Stomach smooth muscle (tissue), 2 donors: ENCODE measurements around the gene HACD2.

ENCODE experiments used
- H3K27ac ChIP-seq: one replicate; pipeline ENCODE4 v1.7.0; 2013; ENCODE audit warnings: mild to moderate bottlenecking, low read length, inconsistent platforms
- H3K27me3 ChIP-seq, 2 donors: one replicate each; pipeline ENCODE4 v1.7.0; 2013; ENCODE audit warnings: low read length in 2 of 2; ENCODE audit not compliant: insufficient read depth in 2 of 2, control insufficient read depth in 1 of 2
- H3K36me3 ChIP-seq, 2 donors: one replicate each; pipeline ENCODE4 v1.7.0; 2013; ENCODE audit warnings: low read length in 2 of 2; ENCODE audit not compliant: control insufficient read depth in 2 of 2, insufficient read depth in 2 of 2
- H3K4me1 ChIP-seq: one replicate; pipeline ENCODE4 v1.7.0; 2013; ENCODE audit warnings: low read length; ENCODE audit not compliant: control insufficient read depth, insufficient read depth
- H3K4me3 ChIP-seq, 2 donors: one replicate each; pipeline ENCODE4 v1.7.0; 2013; ENCODE audit warnings: low read length in 2 of 2
- H3K9ac ChIP-seq, 2 donors: one replicate each; pipeline ENCODE4 v1.7.0; 2013; ENCODE audit warnings: low read length in 2 of 2, mild to moderate bottlenecking in 1 of 2
- H3K9me3 ChIP-seq, 2 donors: one replicate each; pipeline ENCODE4 v1.7.0; 2013; ENCODE audit warnings: low read length in 2 of 2; ENCODE audit not compliant: control insufficient read depth in 2 of 2
- donor health status: healthy.
- donor health status: Pancreatic carcinoma.

The HACD2 gene

GRCh38 chr3:123584988-123585937, at the start of gene HACD2:
Gene HACD2 (minus strand): TSS chr3:123585053. CDS start chr3:123585027, 26 bp downstream.
- Histone ChIP-seq H3K27ac (peak within 1 kb of the TSS; percentile 91), H3K4me1 (peaks cover 18% of the 10 kb centered on the region), H3K9me3 (no peaks in the 10 kb centered on the region), H3K27me3 (no peaks in the 10 kb centered on the region), H3K4me3 (peak within 1 kb of the TSS; percentile 69 to 97), H3K36me3 (peaks cover 3 to 8% of the 10 kb centered on the region in 2 donors), H3K9ac (peak within 1 kb of the TSS; percentile 78 to 90)

DNA sequence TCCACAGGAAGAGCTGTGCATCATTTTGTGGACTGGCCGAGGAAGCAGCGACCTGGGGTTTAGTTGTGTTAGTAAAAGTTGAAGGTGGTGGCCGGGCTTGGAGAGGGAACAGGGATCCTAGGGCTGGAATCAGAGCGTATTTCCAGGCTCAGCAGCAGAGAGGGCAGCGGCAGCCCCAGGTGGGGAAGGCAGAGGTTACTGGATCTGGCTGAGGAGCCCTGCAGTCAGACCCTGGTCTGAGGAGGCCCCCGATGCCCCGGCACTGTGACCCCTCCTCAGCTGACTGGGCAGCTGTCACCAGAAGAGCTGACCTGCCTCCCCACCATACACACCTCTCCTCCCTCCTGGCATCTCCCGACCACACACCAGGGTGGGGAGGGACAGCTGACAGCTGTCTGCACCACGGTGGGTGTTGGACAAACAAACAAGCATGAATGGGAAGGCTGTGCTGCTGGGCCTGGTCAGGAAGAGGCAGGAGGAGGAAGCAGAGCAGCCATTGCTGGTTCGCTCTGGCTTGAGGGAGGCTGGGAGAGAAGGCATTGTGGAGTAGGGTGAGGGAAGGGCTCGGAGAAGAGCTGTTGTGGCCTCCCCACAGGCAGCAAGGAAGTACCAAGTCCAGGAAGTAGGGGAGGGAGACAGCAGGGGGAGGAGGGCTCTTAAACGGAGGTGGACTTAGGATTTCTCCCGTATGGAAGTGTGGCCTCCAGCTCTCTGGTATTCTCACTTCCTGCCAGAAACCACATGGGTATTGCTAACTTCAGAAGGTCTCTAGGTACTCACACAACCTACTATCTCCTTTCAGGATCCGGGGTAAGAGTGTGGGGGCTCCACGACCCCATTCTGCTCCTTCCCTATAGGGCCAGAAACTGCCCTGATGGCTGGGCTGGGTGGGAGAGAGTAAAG, 49.5 kb upstream of the HACD2 start:
- H3K36me3 ChIP-seq, result peaks cover 53 to 67% of the 10 kb centered on the region in 2 donors
- peak overlapping the region in 1 of 2 donors; percentile 29 for H3K4me3 ChIP-seq
- no peaks in the 10 kb centered on the region for H3K27me3 ChIP-seq
- peak overlapping the region; percentile 11 to 47 for H3K9ac ChIP-seq
- H3K9me3 ChIP-seq, result no peaks in the 10 kb centered on the region
- peaks cover 94% of the 10 kb centered on the region for H3K4me1 ChIP-seq
- peak overlapping the region; percentile 88 for H3K27ac ChIP-seq

DNA sequence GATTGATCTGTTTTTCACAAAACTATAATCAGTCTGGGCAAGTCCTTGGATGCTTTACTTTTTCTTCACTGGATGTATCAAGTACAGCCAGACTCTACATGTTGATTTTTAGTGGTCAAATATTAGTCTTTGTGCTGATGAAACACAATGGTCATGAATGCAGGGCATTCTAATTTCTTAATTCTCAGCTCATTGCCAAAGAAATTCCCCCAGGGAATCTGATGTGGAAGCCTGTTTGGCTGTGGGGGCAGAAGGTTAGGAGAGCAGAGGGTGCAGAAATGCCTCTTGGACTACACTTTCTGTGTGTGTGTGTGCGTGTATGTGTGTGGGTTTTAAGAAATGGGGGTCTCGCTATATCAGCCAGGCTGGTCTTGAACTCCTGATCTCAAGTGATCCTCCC, 48.7 kb upstream of the HACD2 start:
- H3K36me3 ChIP-seq, result peaks cover 53 to 66% of the 10 kb centered on the region in 2 donors
- H3K4me3 ChIP-seq, result no peak overlapping the region
- H3K9me3 ChIP-seq, result no peaks in the 10 kb centered on the region
- H3K27me3 ChIP-seq, result no peaks in the 10 kb centered on the region
- peak overlapping the region; percentile 88 for H3K27ac ChIP-seq
- peaks cover 94% of the 10 kb centered on the region for H3K4me1 ChIP-seq
- peak overlapping the region in 1 of 2 donors; percentile 9 for H3K9ac ChIP-seq

DNA sequence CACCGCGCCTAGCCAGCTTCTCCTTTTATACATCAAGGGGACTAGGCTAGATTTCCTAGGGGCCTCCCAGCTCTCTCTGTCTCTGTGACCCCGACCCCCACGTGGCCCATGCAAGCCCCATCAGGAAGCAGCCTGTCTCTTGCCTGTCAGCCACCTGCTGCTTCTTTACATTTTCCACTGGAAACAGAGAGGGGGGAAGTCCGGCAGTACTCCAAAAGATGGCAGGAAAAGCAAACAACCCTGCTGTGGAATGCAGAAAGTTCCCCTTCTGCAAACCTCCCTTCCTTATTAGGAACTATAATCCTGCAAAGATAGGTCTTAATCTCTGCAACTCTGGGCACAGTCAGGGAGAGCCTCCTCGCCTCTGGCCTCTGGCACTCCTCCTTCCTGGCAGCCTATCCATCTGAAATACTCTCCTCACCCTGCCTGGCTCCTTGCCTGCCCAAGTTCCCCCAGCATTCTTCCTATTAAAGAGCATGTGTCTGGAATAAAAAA, 47.4 kb upstream of the HACD2 start:
- no peaks in the 10 kb centered on the region for H3K9me3 ChIP-seq
- H3K27ac ChIP-seq, result peak overlapping the region; percentile 71
- H3K27me3 ChIP-seq, result no peaks in the 10 kb centered on the region
- no peak overlapping the region for H3K9ac ChIP-seq
- no peak overlapping the region for H3K4me3 ChIP-seq
- H3K36me3 ChIP-seq, result peaks cover 51 to 64% of the 10 kb centered on the region in 2 donors
- H3K4me1 ChIP-seq, result peaks cover 88% of the 10 kb centered on the region

DNA sequence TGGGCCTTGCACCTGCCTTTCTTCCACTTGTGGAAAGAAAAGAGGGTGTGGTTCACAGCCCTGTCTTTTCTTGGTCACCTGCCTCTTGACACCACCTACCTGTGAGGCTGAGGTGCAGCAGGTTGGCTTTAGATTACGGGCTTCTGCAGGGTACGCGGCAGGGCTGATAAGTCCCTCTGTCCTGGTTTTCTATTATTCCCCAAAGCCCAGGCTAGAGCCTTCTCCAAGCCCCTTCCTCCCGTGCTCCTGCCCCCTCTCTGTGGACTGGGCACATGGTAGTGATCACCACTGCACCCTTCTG, 44.8 kb upstream of the HACD2 start:
- Histone ChIP-seq H3K9me3 (no peaks in the 10 kb centered on the region), H3K36me3 (peaks cover 61 to 73% of the 10 kb centered on the region in 2 donors), H3K9ac (no peak overlapping the region), H3K27ac (peak overlapping the region; percentile 71), H3K27me3 (no peaks in the 10 kb centered on the region), H3K4me1 (peaks cover 65% of the 10 kb centered on the region), H3K4me3 (no peak overlapping the region)

DNA sequence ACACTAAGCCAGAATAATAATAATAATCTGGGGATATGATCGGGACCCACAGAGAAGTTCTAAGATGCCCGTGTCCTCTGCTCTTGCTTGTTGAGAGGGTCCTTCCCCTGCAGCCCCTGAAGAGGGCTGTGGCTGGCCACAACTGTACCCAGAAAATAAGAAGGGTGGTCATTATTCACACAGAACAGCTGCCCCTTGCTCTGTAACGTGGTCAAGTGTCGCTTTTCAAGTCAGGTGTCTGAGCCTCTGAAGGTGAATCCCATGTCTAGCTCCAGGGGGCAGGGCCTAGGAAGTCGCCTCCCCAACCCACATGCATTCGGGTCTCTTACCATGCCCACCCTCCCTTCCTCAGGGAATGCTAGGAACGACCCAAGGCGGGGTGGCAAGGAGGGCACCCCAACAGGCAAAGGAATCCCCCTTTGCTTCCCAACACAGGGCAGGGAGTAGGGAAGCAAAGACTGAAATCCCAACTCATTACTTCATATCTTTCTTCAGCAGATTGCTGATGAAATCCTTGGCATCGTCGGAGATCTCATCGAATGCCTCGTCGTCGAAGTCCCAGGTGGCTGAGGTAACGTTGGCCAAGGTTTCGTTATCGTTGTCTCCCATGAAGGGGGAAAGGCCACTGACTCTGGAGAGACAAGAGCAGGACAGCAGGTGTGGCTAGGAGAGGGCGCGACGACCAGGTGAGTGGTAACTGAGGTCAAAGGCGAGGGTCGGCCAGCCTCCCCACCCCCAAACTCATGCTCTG, 44.3 kb upstream of the HACD2 start:
- H3K4me1 ChIP-seq, result peaks cover 62% of the 10 kb centered on the region
- no peaks in the 10 kb centered on the region for H3K9me3 ChIP-seq
- peaks cover 63 to 73% of the 10 kb centered on the region in 2 donors for H3K36me3 ChIP-seq
- H3K27ac ChIP-seq, result peak overlapping the region; percentile 71
- H3K4me3 ChIP-seq, result no peak overlapping the region
- no peaks in the 10 kb centered on the region for H3K27me3 ChIP-seq
- no peak overlapping the region for H3K9ac ChIP-seq

GRCh38 chr3:123627673-123628670, 43.1 kb upstream of the HACD2 start:
- Histone ChIP-seq H3K36me3 (peaks cover 59 to 61% of the 10 kb centered on the region in 2 donors), H3K9me3 (no peaks in the 10 kb centered on the region), H3K9ac (no peak overlapping the region), H3K4me1 (peaks cover 54% of the 10 kb centered on the region), H3K27ac (peak overlapping the region; percentile 71), H3K27me3 (no peaks in the 10 kb centered on the region), H3K4me3 (no peak overlapping the region)

- Histone ChIP-seq H3K4me1 (peaks cover 52% of the 10 kb centered on the region), H3K27ac (peak overlapping the region; percentile 73), H3K4me3 (no peak overlapping the region), H3K9me3 (no peaks in the 10 kb centered on the region), H3K27me3 (no peaks in the 10 kb centered on the region), H3K36me3 (peaks cover 66 to 67% of the 10 kb centered on the region in 2 donors), H3K9ac (no peak overlapping the region)
These were observed 42.0 kb upstream of the HACD2 start for GRCh38 chr3:123626881-123627280.

GRCh38 chr3:123624302-123624701, 39.4 kb upstream of the HACD2 start:
- H3K9ac ChIP-seq, result no peak overlapping the region
- H3K27me3 ChIP-seq, result no peaks in the 10 kb centered on the region
- H3K9me3 ChIP-seq, result no peaks in the 10 kb centered on the region
- no peak overlapping the region for H3K4me3 ChIP-seq
- peak overlapping the region; percentile 67 for H3K27ac ChIP-seq
- peaks cover 49% of the 10 kb centered on the region for H3K4me1 ChIP-seq
- H3K36me3 ChIP-seq, result peaks cover 56 to 61% of the 10 kb centered on the region in 2 donors
